ENCODE results near the gene FRMD8. TPM values are rescaled to one million over a fixed set of nuclear protein-coding genes. Genes with fewer than 3 reads are reported as not detected.
A peak's percentile ranks its signal among the peaks of the same experiment; 100 is the strongest.

The FRMD8 gene
- total RNA-seq, 3 donors from 2014 or later, result 22.9 to 57.0 (median 49.0) TPM

DNA sequence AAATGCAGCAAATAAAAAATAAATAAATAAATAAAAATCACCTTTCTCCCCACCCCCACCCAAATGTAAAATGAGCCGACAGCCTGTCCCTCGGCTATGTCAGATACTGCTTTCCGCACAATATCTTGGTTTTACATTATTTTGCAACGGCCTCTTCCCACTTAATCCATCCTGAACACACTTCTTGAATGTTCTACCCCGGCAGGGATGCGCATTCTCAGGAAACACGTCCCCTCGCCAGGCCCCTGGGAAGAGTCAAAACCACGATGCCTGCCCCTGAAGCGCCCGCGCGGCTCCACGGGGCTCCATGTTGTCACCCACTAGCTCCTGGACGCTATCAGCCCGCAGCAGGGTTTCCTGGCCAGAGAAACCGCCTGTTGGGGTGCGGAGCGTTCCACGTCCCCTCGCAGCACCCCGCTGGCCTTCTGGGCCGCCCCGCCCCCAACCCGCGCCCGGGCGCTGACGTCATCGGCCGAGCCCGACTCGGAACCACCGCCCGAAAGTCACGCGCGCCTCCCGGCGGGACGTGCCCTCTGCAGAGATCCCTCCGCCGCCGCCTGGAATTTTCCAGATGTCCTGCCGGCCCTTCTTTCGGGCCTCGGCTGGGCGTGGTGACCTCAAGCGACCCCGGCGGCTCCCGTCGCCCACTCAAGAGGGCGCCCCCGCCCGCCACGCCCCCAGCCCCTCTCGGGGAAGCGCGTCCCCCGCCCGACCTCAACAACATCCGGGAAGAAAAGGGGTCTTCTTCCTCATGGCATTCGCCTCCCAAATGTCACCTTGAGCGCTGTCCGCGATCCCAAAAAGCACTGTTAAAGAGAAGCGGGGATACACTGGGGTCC is 35.6 kb downstream of the FRMD8 start:
- H3K9me3 ChIP-seq, result no peaks in the 10 kb centered on the region
- DNase-seq (ENCODE audit: low spot score in 2 of 2), result peak; percentile 95 to 99
- H3K27me3 ChIP-seq, result no peaks in the 10 kb centered on the region
- peak overlapping the region; percentile 100 for H3K27ac ChIP-seq
- peak overlapping the region; percentile 93 to 96 (median 95) for H3K4me3 ChIP-seq
- TF ChIP-seq POLR2AphosphoS5 (IDR thresholded peaks at IDR 0.05), result peak; percentile 87 to 96 (median 90)
- peak; percentile 94 for TF ChIP-seq POLR2A (IDR thresholded peaks at IDR 0.05)
- TF ChIP-seq CTCF (IDR thresholded peaks at IDR 0.05), result no peak
- intact Hi-C loops (cut with DNase I; ENCODE audit: low total_unique reads), result no loop called here
- H3K4me1 ChIP-seq, result peaks cover 13 to 24% of the 10 kb centered on the region in 2 donors
- no peaks in the 10 kb centered on the region for H3K36me3 ChIP-seq

DNA sequence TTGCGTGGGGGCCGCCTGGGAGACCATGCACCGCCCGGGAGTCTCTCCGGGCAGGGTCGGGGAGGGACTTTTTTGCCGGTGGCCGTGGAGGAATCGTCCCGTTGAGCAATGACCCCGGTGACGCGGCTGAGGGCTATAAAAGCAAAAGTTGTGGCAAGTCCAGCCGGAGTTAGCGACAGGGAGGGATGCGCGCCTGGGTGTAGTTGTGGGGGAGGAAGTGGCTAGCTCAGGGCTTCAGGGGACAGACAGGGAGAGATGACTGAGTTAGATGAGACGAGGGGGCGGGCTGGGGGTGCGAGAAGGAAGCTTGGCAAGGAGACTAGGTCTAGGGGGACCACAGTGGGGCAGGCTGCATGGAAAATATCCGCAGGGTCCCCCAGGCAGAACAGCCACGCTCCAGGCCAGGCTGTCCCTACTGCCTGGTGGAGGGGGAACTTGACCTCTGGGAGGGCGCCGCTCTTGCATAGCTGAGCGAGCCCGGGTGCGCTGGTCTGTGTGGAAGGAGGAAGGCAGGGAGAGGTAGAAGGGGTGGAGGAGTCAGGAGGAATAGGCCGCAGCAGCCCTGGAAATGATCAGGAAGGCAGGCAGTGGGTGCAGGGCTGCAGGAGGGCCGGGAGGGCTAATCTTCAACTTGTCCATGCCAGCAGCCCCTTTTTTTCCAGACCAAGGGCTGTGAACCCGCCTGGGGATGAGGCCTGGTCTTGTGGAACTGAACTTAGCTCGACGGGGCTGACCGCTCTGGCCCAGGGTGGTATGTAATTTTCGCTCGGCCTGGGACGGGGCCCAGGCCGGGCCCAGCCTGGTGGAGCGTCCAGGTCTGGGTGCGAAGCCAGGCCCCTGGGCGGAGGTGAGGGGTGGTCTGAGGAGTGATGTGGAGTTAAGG is 36.4 kb downstream of the FRMD8 start, which contains the start of gene NEAT1:
NEAT1 (plus strand) TSS at position 166 of the 883 bp plus-strand sequence.
- Histone ChIP-seq H3K36me3 (no peaks in the 10 kb centered on the region), H3K27ac (peak within 1 kb of the TSS; percentile 100), H3K27me3 (no peaks in the 10 kb centered on the region), H3K9me3 (no peaks in the 10 kb centered on the region), H3K4me1 (peaks cover 6 to 15% of the 10 kb centered on the region in 2 donors), H3K4me3 (peak within 1 kb of the TSS; percentile 93 to 96 (median 95))
- peak; percentile 100 for TF ChIP-seq POLR2AphosphoS5 (IDR thresholded peaks at IDR 0.05)
- TF ChIP-seq POLR2A (IDR thresholded peaks at IDR 0.05), result peak; percentile 100
- TF ChIP-seq CTCF (IDR thresholded peaks at IDR 0.05), result peak; percentile 16 to 45 (median 25)
- intact Hi-C loops (cut with DNase I; ENCODE audit: low total_unique reads), result loop anchor here (1.0 kb wide), 1 partner anchor 49 kb away; no protein-coding TSS in a partner anchor
- DNase-seq (ENCODE audit: low spot score in 2 of 2), result peak; percentile 96 to 99

DNA sequence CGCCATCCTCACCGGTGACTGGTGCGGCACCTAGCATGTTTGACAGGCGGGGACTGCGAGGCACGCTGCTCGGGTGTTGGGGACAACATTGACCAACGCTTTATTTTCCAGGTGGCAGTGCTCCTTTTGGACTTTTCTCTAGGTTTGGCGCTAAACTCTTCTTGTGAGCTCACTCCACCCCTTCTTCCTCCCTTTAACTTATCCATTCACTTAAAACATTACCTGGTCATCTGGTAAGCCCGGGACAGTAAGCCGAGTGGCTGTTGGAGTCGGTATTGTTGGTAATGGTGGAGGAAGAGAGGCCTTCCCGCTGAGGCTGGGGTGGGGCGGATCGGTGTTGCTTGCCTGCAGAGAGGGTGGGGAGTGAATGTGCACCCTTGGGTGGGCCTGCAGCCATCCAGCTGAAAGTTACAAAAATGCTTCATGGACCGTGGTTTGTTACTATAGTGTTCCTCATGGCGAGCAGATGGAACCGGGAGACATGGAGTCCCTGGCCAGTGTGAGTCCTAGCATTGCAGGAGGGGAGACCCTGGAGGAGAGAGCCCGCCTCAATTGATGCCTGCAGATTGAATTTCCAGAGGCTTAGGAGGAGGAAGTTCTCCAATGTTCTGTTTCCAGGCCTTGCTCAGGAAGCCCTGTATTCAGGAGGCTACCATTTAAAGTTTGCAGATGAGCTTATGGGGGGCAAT is 37.2 kb downstream of the FRMD8 start:
- H3K4me3 ChIP-seq, result peak overlapping the region; percentile 93 to 96 (median 95)
- H3K27ac ChIP-seq, result peak overlapping the region; percentile 100
- intact Hi-C loops (cut with DNase I; ENCODE audit: low total_unique reads), result loop anchor here (1.0 kb wide), 1 partner anchor 49 kb away; no protein-coding TSS in a partner anchor
- no peaks in the 10 kb centered on the region for H3K36me3 ChIP-seq
- H3K27me3 ChIP-seq, result no peaks in the 10 kb centered on the region
- H3K4me1 ChIP-seq, result peaks cover 4 to 12% of the 10 kb centered on the region in 2 donors
- H3K9me3 ChIP-seq, result no peaks in the 10 kb centered on the region
- TF ChIP-seq CTCF (IDR thresholded peaks at IDR 0.05), result no peak
- peak; percentile 13 to 55 (median 52) for TF ChIP-seq POLR2AphosphoS5 (IDR thresholded peaks at IDR 0.05)
- TF ChIP-seq POLR2A (IDR thresholded peaks at IDR 0.05), result peak; percentile 25
- DNase-seq (ENCODE audit: low spot score in 2 of 2), result peak in 1 of 2 donors; percentile 52

DNA sequence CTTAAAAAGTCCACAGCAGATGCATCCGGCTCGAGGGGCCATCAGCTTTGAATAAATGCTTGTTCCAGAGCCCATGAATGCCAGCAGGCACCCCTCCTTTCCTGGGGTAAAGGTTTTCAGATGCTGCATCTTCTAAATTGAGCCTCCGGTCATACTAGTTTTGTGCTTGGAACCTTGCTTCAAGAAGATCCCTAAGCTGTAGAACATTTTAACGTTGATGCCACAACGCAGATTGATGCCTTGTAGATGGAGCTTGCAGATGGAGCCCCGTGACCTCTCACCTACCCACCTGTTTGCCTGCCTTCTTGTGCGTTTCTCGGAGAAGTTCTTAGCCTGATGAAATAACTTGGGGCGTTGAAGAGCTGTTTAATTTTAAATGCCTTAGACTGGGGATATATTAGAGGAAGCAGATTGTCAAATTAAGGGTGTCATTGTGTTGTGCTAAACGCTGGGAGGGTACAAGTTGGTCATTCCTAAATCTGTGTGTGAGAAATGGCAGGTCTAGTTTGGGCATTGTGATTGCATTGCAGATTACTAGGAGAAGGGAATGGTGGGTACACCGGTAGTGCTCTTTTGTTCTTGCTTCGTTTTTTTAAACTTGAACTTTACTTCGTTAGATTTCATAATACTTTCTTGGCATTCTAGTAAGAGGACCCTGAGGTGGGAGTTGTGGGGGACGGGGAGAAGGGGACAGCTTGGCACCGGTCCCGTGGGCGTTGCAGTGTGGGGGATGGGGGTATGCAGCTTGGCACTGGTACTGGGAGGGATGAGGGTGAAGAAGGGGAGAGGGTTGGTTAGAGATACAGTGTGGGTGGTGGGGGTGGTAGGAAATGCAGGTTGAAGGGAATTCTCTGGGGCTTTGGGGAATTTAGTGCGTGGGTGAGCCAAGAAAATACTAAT is 38.0 kb downstream of the FRMD8 start:
- H3K27me3 ChIP-seq, result no peaks in the 10 kb centered on the region
- H3K4me1 ChIP-seq, result peaks cover 0 to 16% of the 10 kb centered on the region in 2 donors
- peak; percentile 51 to 78 (median 71) for TF ChIP-seq POLR2AphosphoS5 (IDR thresholded peaks at IDR 0.05)
- no peak for TF ChIP-seq CTCF (IDR thresholded peaks at IDR 0.05)
- peak; percentile 35 for TF ChIP-seq POLR2A (IDR thresholded peaks at IDR 0.05)
- H3K4me3 ChIP-seq, result peak overlapping the region; percentile 93 to 96 (median 95)
- intact Hi-C loops (cut with DNase I; ENCODE audit: low total_unique reads), result no loop called here
- peak in 1 of 2 donors; percentile 67 for DNase-seq (ENCODE audit: low spot score in 2 of 2)
- H3K36me3 ChIP-seq, result no peaks in the 10 kb centered on the region
- H3K27ac ChIP-seq, result peak overlapping the region; percentile 100
- no peaks in the 10 kb centered on the region for H3K9me3 ChIP-seq
